ENCODE measurements around the gene PPP2R1B. TPM values are rescaled to one million over a fixed set of nuclear protein-coding genes. Genes with fewer than 3 reads are reported as not detected.

The PPP2R1B gene
- total RNA-seq, 1 experiment from 2014 or later = 72.2 TPM

GRCh38 chr11:111801135-111801534 is 34.9 kb upstream of the PPP2R1B start:
- Histone ChIP-seq H3K9me3 (ENCODE audit: low read depth, low read length, poor library complexity, severe bottlenecking) (peaks cover 8% of the 10 kb centered on the region), H3K27me3 (replicated peaks; ENCODE audit: insufficient read depth, low read depth, low read length, poor library complexity) (no peaks in the 10 kb centered on the region), H3K27ac (ENCODE audit: low read depth, low read length, poor library complexity, severe bottlenecking) (no peak overlapping the region), H3K4me1 (ENCODE audit: insufficient read depth, low read length, poor library complexity, severe bottlenecking) (peaks cover 13% of the 10 kb centered on the region), H3K36me3 (ENCODE audit: insufficient read depth, low read length, poor library complexity, severe bottlenecking) (no peaks in the 10 kb centered on the region), H3K4me3 (ENCODE audit: low read depth, low read length, poor library complexity, severe bottlenecking) (no peak overlapping the region)
- TF ChIP-seq EZH2 (IDR thresholded peaks at IDR 0.05; ENCODE audit: borderline replicate concordance, low read depth, low read length, poor library complexity, severe bottlenecking) = no peak
- TF ChIP-seq CTCF (conservative IDR thresholded peaks at IDR 0.05; ENCODE audit: low read depth, low read length) = no peak
- ChIA-PET POLR2A (ENCODE audit: low non-redundant PET) (no interaction called here), CTCF (interaction anchor here (0.8 kb wide), 1 partner anchor 24 kb away, joined by 3 read pairs; no protein-coding TSS in a partner anchor)
- BruUV-seq (replicated peaks) = no TSS peak
- intact Hi-C loops (cut with micrococcal nuclease; ENCODE audit: unreplicated experiment) = no loop called here
- no peak for DNase-seq (ENCODE audit: low spot score)

GRCh38 chr11:111798279-111798678 is 32.1 kb upstream of the PPP2R1B start:
- no peaks in the 10 kb centered on the region for H3K36me3 ChIP-seq (ENCODE audit: insufficient read depth, low read length, poor library complexity, severe bottlenecking)
- POLR2A ChIA-PET (ENCODE audit: low non-redundant PET) = no interaction called here

GRCh38 chr11:111797145-111797581 is 31.0 kb upstream of the PPP2R1B start:
- ChIA-PET CTCF (interaction anchor here (0.5 kb wide), 1 partner anchor 206 kb away, joined by 3 read pairs; no protein-coding TSS in a partner anchor), POLR2A (ENCODE audit: low non-redundant PET) (interaction anchor here (0.6 kb wide), 1 partner anchor 9 kb away, joined by 5 read pairs; no protein-coding TSS in a partner anchor)
- no peak for TF ChIP-seq CTCF (conservative IDR thresholded peaks at IDR 0.05; ENCODE audit: low read depth, low read length)
- TF ChIP-seq EZH2 (IDR thresholded peaks at IDR 0.05; ENCODE audit: borderline replicate concordance, low read depth, low read length, poor library complexity, severe bottlenecking) = no peak
- Histone ChIP-seq H3K4me3 (ENCODE audit: low read depth, low read length, poor library complexity, severe bottlenecking) (no peak overlapping the region), H3K4me1 (ENCODE audit: insufficient read depth, low read length, poor library complexity, severe bottlenecking) (peaks cover 38% of the 10 kb centered on the region), H3K27me3 (replicated peaks; ENCODE audit: insufficient read depth, low read depth, low read length, poor library complexity) (no peaks in the 10 kb centered on the region), H3K9me3 (ENCODE audit: low read depth, low read length, poor library complexity, severe bottlenecking) (peaks cover 8% of the 10 kb centered on the region), H3K36me3 (ENCODE audit: insufficient read depth, low read length, poor library complexity, severe bottlenecking) (no peaks in the 10 kb centered on the region), H3K27ac (ENCODE audit: low read depth, low read length, poor library complexity, severe bottlenecking) (peak overlapping the region; percentile 9)
- peak; percentile 91 for DNase-seq (ENCODE audit: low spot score)
- no TSS peak for BruUV-seq (replicated peaks)
- intact Hi-C loops (cut with micrococcal nuclease; ENCODE audit: unreplicated experiment) = no loop called here

More at GRCh38 chr11:111798279-111798678, 32.1 kb upstream of the PPP2R1B start:
- CTCF ChIA-PET = interaction anchor here (1.1 kb wide), 1 partner anchor 21 kb away, joined by 3 read pairs; no protein-coding TSS in a partner anchor
- intact Hi-C loops (cut with micrococcal nuclease; ENCODE audit: unreplicated experiment) = no loop called here
- H3K4me3 ChIP-seq (ENCODE audit: low read depth, low read length, poor library complexity, severe bottlenecking) = no peak overlapping the region
- BruUV-seq (replicated peaks) = no TSS peak
- peaks cover 35% of the 10 kb centered on the region for H3K4me1 ChIP-seq (ENCODE audit: insufficient read depth, low read length, poor library complexity, severe bottlenecking)
- TF ChIP-seq CTCF (conservative IDR thresholded peaks at IDR 0.05; ENCODE audit: low read depth, low read length) (no peak), EZH2 (IDR thresholded peaks at IDR 0.05; ENCODE audit: borderline replicate concordance, low read depth, low read length, poor library complexity, severe bottlenecking) (no peak)
- no peak for DNase-seq (ENCODE audit: low spot score)
- H3K27me3 ChIP-seq (replicated peaks; ENCODE audit: insufficient read depth, low read depth, low read length, poor library complexity) = no peaks in the 10 kb centered on the region
- no peak overlapping the region for H3K27ac ChIP-seq (ENCODE audit: low read depth, low read length, poor library complexity, severe bottlenecking)
- peaks cover 8% of the 10 kb centered on the region for H3K9me3 ChIP-seq (ENCODE audit: low read depth, low read length, poor library complexity, severe bottlenecking)

Data from A673 (cell line).